HEK293 (cell line): ENCODE results near the gene SLIT2.

Experiments used
- ZNF274 ChIP-seq, 2 experiments: fragments of 200-500 bp in 1 of 2; fragments of 450-650 bp in 1 of 2; sonication (Bioruptor generic) in 1 of 2; formaldehyde crosslinking in 1 of 2; IDR thresholded peaks; 2 replicates each; pipeline versions ENCODE4 v1.5.1 to v1.6.1; 2014 to 2016; ENCODE audit warnings: borderline replicate concordance in 1 of 2, inconsistent platforms in 1 of 2, low read length in 1 of 2, missing biosample characterization in 1 of 2, missing genetic modification characterization in 1 of 2
- ZNF354C ChIP-seq: fragments of 450-650 bp; formaldehyde crosslinking; IDR thresholded peaks from 2 replicates; pipeline ENCODE4 v1.5.1; 2016; ENCODE audit warnings: missing biosample characterization, missing genetic modification characterization, low read depth, borderline replicate concordance
- TF ChIP-seq, protein P1 (sequence below): fragments of 450-650 bp; formaldehyde crosslinking; IDR thresholded peaks from 2 replicates; pipeline ENCODE4 v1.5.1; 2016; ENCODE audit warnings: missing biosample characterization, missing genetic modification characterization

DNA sequence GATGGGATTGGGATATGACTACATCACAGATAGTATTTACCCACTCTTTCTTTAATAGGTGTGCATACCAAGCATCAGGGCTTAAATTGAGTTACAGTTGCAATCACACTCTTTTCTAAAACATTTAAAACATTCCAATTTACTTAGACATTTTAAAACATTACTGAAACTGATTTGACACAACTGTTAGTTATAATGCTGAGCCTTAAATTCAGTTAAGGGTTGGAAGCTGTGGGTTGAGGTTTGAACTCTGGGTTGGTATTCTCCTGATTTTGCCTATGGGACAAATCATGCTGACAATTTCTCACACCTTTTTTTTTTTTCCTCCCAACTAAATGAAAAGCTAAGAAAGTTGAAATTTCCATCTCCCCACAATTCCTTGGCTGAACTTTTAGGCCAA is 16.3 kb downstream of the SLIT2 start:
- TF ChIP-seq ZNF354C (tag by site-specific recombination) (no peak), ZNF274 (IDR thresholded peaks at IDR 0.05; ENCODE audit: low read length) (no peak), ZNF274 (tag by site-specific recombination; IDR thresholded peaks at IDR 0.05; ENCODE audit: borderline replicate concordance) (no peak)
- TF ChIP-seq, protein P1, sequence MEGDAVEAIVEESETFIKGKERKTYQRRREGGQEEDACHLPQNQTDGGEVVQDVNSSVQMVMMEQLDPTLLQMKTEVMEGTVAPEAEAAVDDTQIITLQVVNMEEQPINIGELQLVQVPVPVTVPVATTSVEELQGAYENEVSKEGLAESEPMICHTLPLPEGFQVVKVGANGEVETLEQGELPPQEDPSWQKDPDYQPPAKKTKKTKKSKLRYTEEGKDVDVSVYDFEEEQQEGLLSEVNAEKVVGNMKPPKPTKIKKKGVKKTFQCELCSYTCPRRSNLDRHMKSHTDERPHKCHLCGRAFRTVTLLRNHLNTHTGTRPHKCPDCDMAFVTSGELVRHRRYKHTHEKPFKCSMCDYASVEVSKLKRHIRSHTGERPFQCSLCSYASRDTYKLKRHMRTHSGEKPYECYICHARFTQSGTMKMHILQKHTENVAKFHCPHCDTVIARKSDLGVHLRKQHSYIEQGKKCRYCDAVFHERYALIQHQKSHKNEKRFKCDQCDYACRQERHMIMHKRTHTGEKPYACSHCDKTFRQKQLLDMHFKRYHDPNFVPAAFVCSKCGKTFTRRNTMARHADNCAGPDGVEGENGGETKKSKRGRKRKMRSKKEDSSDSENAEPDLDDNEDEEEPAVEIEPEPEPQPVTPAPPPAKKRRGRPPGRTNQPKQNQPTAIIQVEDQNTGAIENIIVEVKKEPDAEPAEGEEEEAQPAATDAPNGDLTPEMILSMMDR (tag by site-specific recombination): no peak
